Natural killer cell (primary cell): Measurements from ENCODE around the gene DNAAF8. TPM values are rescaled to one million over a fixed set of nuclear protein-coding genes. Genes with fewer than 3 reads are reported as not detected.

Experiments used
- ATAC-seq, 3 donors: fragments of 150-1000 bp in 2 of 3; fragments of 200-7000 bp in 1 of 3; cut with Tn5 transposase; 1 replicate in 1 of 3; 2 replicates in 2 of 3; pipeline ENCODE4 v1.10.0; 2021; ENCODE audit warnings: mild to moderate bottlenecking in 2 of 3, moderate library complexity in 2 of 3
- DNase-seq, 2 donors: peaks; one replicate each; pipeline versions ENCODE4 v3.0.0 to v3.0.0-alpha.2; 2013 to 2021; ENCODE audit warnings: mixed read lengths in 1 of 2
- H3K27ac ChIP-seq: one replicate; pipeline ENCODE4 v1.5.1; 2013; ENCODE audit warnings: mild to moderate bottlenecking, low read length
- H3K27me3 ChIP-seq: one replicate; pipeline ENCODE4 v1.6.1; 2013; ENCODE audit warnings: low read length; ENCODE audit not compliant: control insufficient read depth, insufficient read depth
- H3K36me3 ChIP-seq: one replicate; pipeline ENCODE4 v1.6.1; 2013; ENCODE audit warnings: low read length; ENCODE audit not compliant: control insufficient read depth, insufficient read depth
- H3K4me1 ChIP-seq: one replicate; pipeline ENCODE4 v1.6.1; 2013; ENCODE audit warnings: low read length; ENCODE audit not compliant: control insufficient read depth, insufficient read depth
- H3K4me3 ChIP-seq: one replicate; pipeline ENCODE4 v1.5.1; 2013; ENCODE audit warnings: low read length
- H3K9me3 ChIP-seq: one replicate; pipeline ENCODE4 v1.6.1; 2013; ENCODE audit warnings: low read length; ENCODE audit not compliant: control insufficient read depth, insufficient read depth
- H3K27ac Mint-ChIP-seq, 2 donors: one replicate each; pipeline ENCODE4 v1.8.0; 2022; ENCODE audit warnings: mild to moderate bottlenecking in 2 of 2, mixed read lengths in 2 of 2, moderate library complexity in 1 of 2
- H3K27me3 Mint-ChIP-seq, 2 donors: one replicate each; pipeline ENCODE4 v1.8.0; 2022; ENCODE audit warnings: low read depth in 2 of 2, mixed read lengths in 2 of 2
- H3K36me3 Mint-ChIP-seq: one replicate; pipeline ENCODE4 v1.8.0; 2022; ENCODE audit warnings: mixed read lengths
- H3K4me1 Mint-ChIP-seq, 2 donors: one replicate each; pipeline ENCODE4 v1.8.0; 2022; ENCODE audit warnings: mixed read lengths in 2 of 2
- H3K4me3 Mint-ChIP-seq: one replicate; pipeline ENCODE4 v1.8.0; 2022; ENCODE audit warnings: mild to moderate bottlenecking, moderate library complexity, mixed read lengths
- H3K9me3 Mint-ChIP-seq, 2 donors: one replicate each; pipeline ENCODE4 v1.8.0; 2022; ENCODE audit warnings: mixed read lengths in 2 of 2
- CTCF ChIP-seq: fragments of 200-600 bp; IDR thresholded peaks from one replicate; pipeline ENCODE4 v1.8.0; 2022; ENCODE audit warnings: antibody characterized with exemption
- WGBS: methylation state at CpG from one replicate; pipeline ENCODE4 v1.1.7; 2013; ENCODE audit warnings: missing lambda C conversion rate; ENCODE audit not compliant: insufficient coverage; 5-methylcytosine and 5-hydroxymethylcytosine counted together
- intact Hi-C: fragments of 100-400 bp; cut with micrococcal nuclease; formaldehyde crosslinking; loops from one replicate; pipeline ENCODE4 v1.14.2; 2022
- total RNA-seq, 4 donors: library from RNA; stranded (reverse); fragments of 120-200 nt in 1 of 4; gene quantifications; one replicate each; pipeline versions ENCODE4 v1.2.3 to v1.2.4, GENCODE V29; 2013 to 2022

The DNAAF8 gene
- total RNA-seq, 3 donors from 2014 or later (not counting 1 experiment from before 2014, with no cell fraction given), result 0.54 TPM; not detected in 2

- Histone ChIP-seq H3K4me1 (peaks cover 3% of the 10 kb centered on the region), H3K27me3 (no peaks in the 10 kb centered on the region), H3K36me3 (no peaks in the 10 kb centered on the region), H3K9me3 (no peaks in the 10 kb centered on the region), H3K4me3 (no peak within 1 kb of the TSS), H3K27ac (no peak within 1 kb of the TSS)
- Mint-ChIP-seq H3K36me3 (no peaks in the 10 kb centered on the region), H3K4me1 (peaks cover 0 to under 1% of the 10 kb centered on the region in 2 donors), H3K27me3 (peaks cover 0 to 3% of the 10 kb centered on the region in 2 donors), H3K27ac (no peak within 1 kb of the TSS), H3K4me3 (no peak within 1 kb of the TSS), H3K9me3 (no peaks in the 10 kb centered on the region)
- 93% methylated on average over 14 of the region's 14 CpGs for WGBS
- DNase-seq (no peak), ATAC-seq (no peak)
- intact Hi-C loops, result no loop called here
- TF ChIP-seq CTCF, result no peak
Measured at GRCh38 chr16:4795181-4795827, 61.0 kb downstream of the DNAAF8 start, which contains the start of gene SMIM22. Gene SMIM22, plus strand, starts transcription at chr16:4795369. Its CDS starts 366 bp downstream, at chr16:4795735.

GRCh38 chr16:4795828-4796572, 61.7 kb downstream of the DNAAF8 start:
- Histone ChIP-seq H3K36me3 (no peaks in the 10 kb centered on the region), H3K4me3 (no peak overlapping the region), H3K9me3 (no peaks in the 10 kb centered on the region), H3K27ac (no peak overlapping the region), H3K27me3 (no peaks in the 10 kb centered on the region), H3K4me1 (peaks cover 10% of the 10 kb centered on the region)
- peaks cover 0 to 5% of the 10 kb centered on the region in 2 donors for H3K4me1 Mint-ChIP-seq
- H3K27me3 Mint-ChIP-seq, result peaks cover 0 to 3% of the 10 kb centered on the region in 2 donors
- ATAC-seq (no peak), DNase-seq (no peak)
- whole genome bisulfite sequencing, result 90% methylated on average over 30 of the region's 30 CpGs
- intact Hi-C loops, result no loop called here
- H3K4me3 Mint-ChIP-seq, result no peak overlapping the region
- no peaks in the 10 kb centered on the region for H3K36me3 Mint-ChIP-seq
- TF ChIP-seq CTCF, result no peak
- H3K27ac Mint-ChIP-seq, result no peak overlapping the region
- no peaks in the 10 kb centered on the region for H3K9me3 Mint-ChIP-seq

GRCh38 chr16:4796982-4797804, 62.9 kb downstream of the DNAAF8 start:
- Mint-ChIP-seq H3K9me3 (no peaks in the 10 kb centered on the region), H3K27ac (no peak overlapping the region), H3K36me3 (no peaks in the 10 kb centered on the region), H3K27me3 (no peaks in the 10 kb centered on the region), H3K4me3 (no peak overlapping the region), H3K4me1 (peaks cover 0 to 5% of the 10 kb centered on the region in 2 donors)
- DNase-seq (no peak), ATAC-seq (no peak)
- no peak for TF ChIP-seq CTCF
- Histone ChIP-seq H3K4me3 (no peak overlapping the region), H3K4me1 (peaks cover 21% of the 10 kb centered on the region), H3K9me3 (no peaks in the 10 kb centered on the region), H3K36me3 (no peaks in the 10 kb centered on the region), H3K27me3 (no peaks in the 10 kb centered on the region), H3K27ac (no peak overlapping the region)
- WGBS, result 85% methylated on average over 19 of the region's 21 CpGs
- intact Hi-C loops, result no loop called here
